Measurements from ENCODE around the gene PHLPP1. TPM values are rescaled to one million over a fixed set of nuclear protein-coding genes. Genes with fewer than 3 reads are reported as not detected.

PHLPP1 gene
- total RNA-seq, 1 experiment from 2014 or later, result 39.9 TPM

GRCh38 chr18:62856294-62856693 lies 141.0 kb downstream of the PHLPP1 start:
- Histone ChIP-seq H3K23ac (ENCODE audit: insufficient read length, low read depth, low read length) (no peak overlapping the region), H2BK120ac (ENCODE audit: low read depth, low read length, poor library complexity, severe bottlenecking) (no peak overlapping the region), H3K56ac (ENCODE audit: insufficient read length, low read depth, low read length) (no peak overlapping the region), H2AFZ (ENCODE audit: low read length) (no peak overlapping the region), H3K4ac (ENCODE audit: low read depth, low read length) (no peak overlapping the region), H4K20me1 (ENCODE audit: control insufficient read depth, insufficient read depth, insufficient read length) (no peaks in the 10 kb centered on the region), H2BK15ac (ENCODE audit: low read depth, low read length) (no peak overlapping the region), H4K5ac (ENCODE audit: insufficient read length, low read depth, low read length) (no peak overlapping the region), H3K9ac (ENCODE audit: extremely low read depth, insufficient read length, low read length) (no peak overlapping the region), H2BK20ac (ENCODE audit: low read depth, low read length, poor library complexity, severe bottlenecking) (no peak overlapping the region), H3K4me1 (ENCODE audit: insufficient read depth, low read length) (peaks cover 4% of the 10 kb centered on the region; the same call in 1 of the 2 replicates), H3K27ac (ENCODE audit: insufficient read length, low read depth, low read length) (no peak overlapping the region), H3K79me1 (ENCODE audit: insufficient read depth, low read depth, low read length, poor library complexity, severe bottlenecking) (no peaks in the 10 kb centered on the region), H2BK12ac (ENCODE audit: insufficient read length, low read depth, low read length) (no peak overlapping the region), H3K79me2 (ENCODE audit: insufficient read depth, low read length) (peaks cover 8% of the 10 kb centered on the region; the same call in 1 of the 2 replicates), H3K27me3 (ENCODE audit: insufficient read depth, low read length) (no peaks in the 10 kb centered on the region), H3T11ph (ENCODE audit: low read length) (no peak overlapping the region), H3K23me2 (ENCODE audit: insufficient read length, low read depth, low read length, poor library complexity, severe bottlenecking) (no peaks in the 10 kb centered on the region), H4K8ac (replicated peaks; ENCODE audit: insufficient read length, low read depth, low read length) (no peak overlapping the region), H2AK5ac (ENCODE audit: insufficient read length, low read length) (no peak overlapping the region), H3K18ac (ENCODE audit: insufficient read length, low read depth, low read length) (no peak overlapping the region), H2BK5ac (ENCODE audit: insufficient read length, low read length) (no peak overlapping the region), H4K91ac (ENCODE audit: insufficient read length, low read depth, low read length) (no peak overlapping the region), H3K9me3 (ENCODE audit: control insufficient read depth, low read depth, low read length) (no peaks in the 10 kb centered on the region), H3K4me2 (ENCODE audit: insufficient read depth, insufficient read length, low read length) (no peak overlapping the region), H3K14ac (ENCODE audit: insufficient read depth, low read length) (no peak overlapping the region)
- H3K9me3 Mint-ChIP-seq, result no peaks in the 10 kb centered on the region
- DNase-seq, result no peak
- H3K27ac Mint-ChIP-seq, result peak overlapping the region in 2 of 3 experiments; percentile 48 to 68; a peak in 2 of 7 replicates
- no peaks in the 10 kb centered on the region for H3K27me3 Mint-ChIP-seq (ENCODE audit: low read depth)
- no peak for TF ChIP-seq CTCF (conservative IDR thresholded peaks at IDR 0.05)
- WGBS (ENCODE audit: extremely low coverage, insufficient read length, low lambda C conversion rate), result no CpG with 5 or more reads among the region's 7 CpGs
- peaks cover 0 to 2% (median 0%) of the 10 kb centered on the region in 3 experiments; a peak in 2 of 7 replicates for H3K36me3 Mint-ChIP-seq (ENCODE audit: insufficient read depth in 1 of 3, low read depth in 3 of 3)
- H3K4me1 Mint-ChIP-seq, result peaks cover 15 to 17% of the 10 kb centered on the region in 2 experiments
- no peak overlapping the region for H3K4me3 Mint-ChIP-seq

Measured in H9 (cell line).